Natural killer cell (primary cell): Measurements from ENCODE around the gene ZDHHC18. TPM values are rescaled to one million over a fixed set of nuclear protein-coding genes. Genes with fewer than 3 reads are reported as not detected.
A peak's percentile ranks its signal among the peaks of the same experiment; 100 is the strongest.

Source experiments
- ATAC-seq, 3 donors: fragments of 150-1000 bp in 2 of 3; fragments of 200-7000 bp in 1 of 3; cut with Tn5 transposase; 1 replicate in 1 of 3; 2 replicates in 2 of 3; pipeline ENCODE4 v1.10.0; 2021; ENCODE audit warnings: mild to moderate bottlenecking in 2 of 3, moderate library complexity in 2 of 3
- DNase-seq, 2 donors: peaks; one replicate each; pipeline versions ENCODE4 v3.0.0 to v3.0.0-alpha.2; 2013 to 2021; ENCODE audit warnings: mixed read lengths in 1 of 2
- H3K27ac ChIP-seq: one replicate; pipeline ENCODE4 v1.5.1; 2013; ENCODE audit warnings: mild to moderate bottlenecking, low read length
- H3K27me3 ChIP-seq: one replicate; pipeline ENCODE4 v1.6.1; 2013; ENCODE audit warnings: low read length; ENCODE audit not compliant: control insufficient read depth, insufficient read depth
- H3K36me3 ChIP-seq: one replicate; pipeline ENCODE4 v1.6.1; 2013; ENCODE audit warnings: low read length; ENCODE audit not compliant: control insufficient read depth, insufficient read depth
- H3K4me1 ChIP-seq: one replicate; pipeline ENCODE4 v1.6.1; 2013; ENCODE audit warnings: low read length; ENCODE audit not compliant: control insufficient read depth, insufficient read depth
- H3K4me3 ChIP-seq: one replicate; pipeline ENCODE4 v1.5.1; 2013; ENCODE audit warnings: low read length
- H3K9me3 ChIP-seq: one replicate; pipeline ENCODE4 v1.6.1; 2013; ENCODE audit warnings: low read length; ENCODE audit not compliant: control insufficient read depth, insufficient read depth
- H3K27ac Mint-ChIP-seq, 2 donors: one replicate each; pipeline ENCODE4 v1.8.0; 2022; ENCODE audit warnings: mild to moderate bottlenecking in 2 of 2, mixed read lengths in 2 of 2, moderate library complexity in 1 of 2
- H3K27me3 Mint-ChIP-seq, 2 donors: one replicate each; pipeline ENCODE4 v1.8.0; 2022; ENCODE audit warnings: low read depth in 2 of 2, mixed read lengths in 2 of 2
- H3K36me3 Mint-ChIP-seq: one replicate; pipeline ENCODE4 v1.8.0; 2022; ENCODE audit warnings: mixed read lengths
- H3K4me1 Mint-ChIP-seq, 2 donors: one replicate each; pipeline ENCODE4 v1.8.0; 2022; ENCODE audit warnings: mixed read lengths in 2 of 2
- H3K4me3 Mint-ChIP-seq: one replicate; pipeline ENCODE4 v1.8.0; 2022; ENCODE audit warnings: mild to moderate bottlenecking, moderate library complexity, mixed read lengths
- H3K9me3 Mint-ChIP-seq, 2 donors: one replicate each; pipeline ENCODE4 v1.8.0; 2022; ENCODE audit warnings: mixed read lengths in 2 of 2
- WGBS: methylation state at CpG from one replicate; pipeline ENCODE4 v1.1.7; 2013; ENCODE audit warnings: missing lambda C conversion rate; ENCODE audit not compliant: insufficient coverage; 5-methylcytosine and 5-hydroxymethylcytosine counted together
- intact Hi-C: fragments of 100-400 bp; cut with micrococcal nuclease; formaldehyde crosslinking; loops from one replicate; pipeline ENCODE4 v1.14.2; 2022
- total RNA-seq, 4 donors: library from RNA; stranded (reverse); fragments of 120-200 nt in 1 of 4; gene quantifications; one replicate each; pipeline versions ENCODE4 v1.2.3 to v1.2.4, GENCODE V29; 2013 to 2022
- TF ChIP-seq, protein P1 (sequence below): fragments of 200-600 bp; IDR thresholded peaks from one replicate; pipeline ENCODE4 v1.8.0; 2022; ENCODE audit warnings: antibody characterized with exemption

Gene ZDHHC18
- total RNA-seq, 3 donors from 2014 or later (not counting 1 experiment from before 2014, with no cell fraction given): 70.0 to 74.6 (median 72.3) TPM

DNA sequence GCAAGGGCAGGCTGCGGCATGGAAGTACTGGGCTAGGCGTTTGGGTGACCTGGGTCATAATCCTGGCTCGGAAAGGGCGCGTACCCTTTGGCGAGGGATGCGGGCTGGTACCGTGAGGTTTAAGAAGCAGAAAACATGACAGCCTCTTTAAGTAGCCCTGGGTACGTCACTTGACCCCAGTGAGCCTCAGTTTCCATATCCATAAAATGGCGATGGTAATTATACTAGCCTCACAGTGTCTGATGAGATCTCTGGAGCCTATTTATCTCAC lies 38.0 kb upstream of the ZDHHC18 start:
- no peaks in the 10 kb centered on the region for H3K9me3 ChIP-seq
- no peaks in the 10 kb centered on the region for H3K27me3 Mint-ChIP-seq
- ATAC-seq (no peak), DNase-seq (no peak)
- H3K9me3 Mint-ChIP-seq: no peaks in the 10 kb centered on the region
- peaks cover 5% of the 10 kb centered on the region for H3K36me3 ChIP-seq
- H3K27me3 ChIP-seq: no peaks in the 10 kb centered on the region
- H3K4me1 ChIP-seq: peaks cover 63% of the 10 kb centered on the region
- intact Hi-C loops: loop anchor here (2.0 to 10.0 kb wide), 2 partner anchors 44 to 414 kb away; partner anchors contain the start of gene ZNF683
- peak overlapping the region; percentile 79 for H3K4me3 ChIP-seq
- H3K36me3 Mint-ChIP-seq: peaks cover 5% of the 10 kb centered on the region
- peak overlapping the region; percentile 96 for H3K27ac ChIP-seq
- TF ChIP-seq, protein P1, sequence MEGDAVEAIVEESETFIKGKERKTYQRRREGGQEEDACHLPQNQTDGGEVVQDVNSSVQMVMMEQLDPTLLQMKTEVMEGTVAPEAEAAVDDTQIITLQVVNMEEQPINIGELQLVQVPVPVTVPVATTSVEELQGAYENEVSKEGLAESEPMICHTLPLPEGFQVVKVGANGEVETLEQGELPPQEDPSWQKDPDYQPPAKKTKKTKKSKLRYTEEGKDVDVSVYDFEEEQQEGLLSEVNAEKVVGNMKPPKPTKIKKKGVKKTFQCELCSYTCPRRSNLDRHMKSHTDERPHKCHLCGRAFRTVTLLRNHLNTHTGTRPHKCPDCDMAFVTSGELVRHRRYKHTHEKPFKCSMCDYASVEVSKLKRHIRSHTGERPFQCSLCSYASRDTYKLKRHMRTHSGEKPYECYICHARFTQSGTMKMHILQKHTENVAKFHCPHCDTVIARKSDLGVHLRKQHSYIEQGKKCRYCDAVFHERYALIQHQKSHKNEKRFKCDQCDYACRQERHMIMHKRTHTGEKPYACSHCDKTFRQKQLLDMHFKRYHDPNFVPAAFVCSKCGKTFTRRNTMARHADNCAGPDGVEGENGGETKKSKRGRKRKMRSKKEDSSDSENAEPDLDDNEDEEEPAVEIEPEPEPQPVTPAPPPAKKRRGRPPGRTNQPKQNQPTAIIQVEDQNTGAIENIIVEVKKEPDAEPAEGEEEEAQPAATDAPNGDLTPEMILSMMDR: no peak
- peak overlapping the region; percentile 100 for H3K27ac Mint-ChIP-seq
- H3K4me3 Mint-ChIP-seq: peak overlapping the region; percentile 100
- 2% methylated on average over 10 of the region's 10 CpGs for WGBS
- H3K4me1 Mint-ChIP-seq: peaks cover 72 to 84% of the 10 kb centered on the region in 2 donors

DNA sequence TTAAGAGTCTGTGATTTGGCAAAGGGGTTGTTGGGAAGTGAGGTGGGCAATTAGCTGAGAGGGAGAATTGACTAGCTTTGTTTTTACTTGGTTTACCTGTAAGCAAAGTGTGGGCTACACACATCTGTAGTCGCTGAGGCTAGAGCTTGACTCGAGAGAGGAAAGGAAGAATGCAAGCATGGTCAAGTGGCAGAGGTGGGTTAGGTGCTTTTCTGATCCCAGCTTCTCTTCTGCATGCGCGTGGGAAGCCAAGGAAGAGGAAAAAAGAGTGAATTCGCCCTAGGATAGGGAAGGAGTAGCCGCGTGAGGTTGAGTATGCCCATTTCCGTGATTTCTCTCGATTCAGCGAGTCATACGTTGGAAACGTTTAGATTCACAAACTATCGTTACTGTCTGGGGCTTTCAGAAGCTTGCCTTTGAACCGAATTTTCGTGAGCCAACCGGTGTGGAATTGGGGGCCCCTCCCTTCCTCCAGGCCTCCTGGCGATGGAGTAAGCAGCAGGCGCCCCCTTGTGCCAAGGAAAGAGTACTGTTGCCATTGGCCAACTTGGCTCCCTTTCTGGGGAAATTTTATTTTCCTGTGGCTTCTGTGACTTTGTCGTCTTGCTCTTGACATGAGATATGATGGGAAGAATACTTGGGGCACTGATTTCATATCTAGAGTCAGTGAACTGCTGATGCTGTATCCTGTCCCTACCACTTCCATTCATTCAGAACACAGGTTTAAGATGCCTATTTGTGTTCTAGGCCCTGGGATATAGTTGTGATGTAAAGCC lies 37.5 kb upstream of the ZDHHC18 start:
- Mint-ChIP-seq H3K27me3 (no peaks in the 10 kb centered on the region), H3K4me1 (peaks cover 72 to 79% of the 10 kb centered on the region in 2 donors), H3K4me3 (peak overlapping the region; percentile 100), H3K36me3 (peaks cover 11% of the 10 kb centered on the region), H3K27ac (peak overlapping the region; percentile 100), H3K9me3 (no peaks in the 10 kb centered on the region)
- peaks cover 60% of the 10 kb centered on the region for H3K4me1 ChIP-seq
- no peaks in the 10 kb centered on the region for H3K9me3 ChIP-seq
- peak overlapping the region; percentile 79 for H3K4me3 ChIP-seq
- TF ChIP-seq, protein P1: peak; percentile 92
- H3K27me3 ChIP-seq: no peaks in the 10 kb centered on the region
- ATAC-seq (peak; percentile 19 to 42 (median 21)), DNase-seq (peak; percentile 73 to 95)
- peak overlapping the region; percentile 96 for H3K27ac ChIP-seq
- intact Hi-C loops: loop anchor here (1.0 to 10.0 kb wide), 6 partner anchors 44 to 414 kb away; partner anchors contain the start of gene ZNF683
- WGBS: 0% methylated on average over 19 of the region's 19 CpGs
- peaks cover 3% of the 10 kb centered on the region for H3K36me3 ChIP-seq

DNA sequence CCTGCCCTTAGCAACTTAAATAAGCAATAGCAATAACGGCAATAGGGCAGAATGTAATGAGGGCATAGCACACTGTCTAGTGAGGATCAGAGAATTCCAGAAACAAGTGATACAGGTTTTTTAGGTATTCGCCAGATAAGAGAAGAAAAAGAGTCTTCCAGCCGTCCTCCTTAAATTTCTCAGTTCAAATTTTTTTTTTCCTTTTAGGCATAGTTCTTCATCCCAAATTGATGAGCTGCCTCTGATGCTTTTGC lies 36.9 kb upstream of the ZDHHC18 start:
- Histone ChIP-seq H3K27me3 (no peaks in the 10 kb centered on the region), H3K36me3 (peaks cover 7% of the 10 kb centered on the region), H3K4me1 (peaks cover 55% of the 10 kb centered on the region), H3K4me3 (no peak overlapping the region), H3K9me3 (no peaks in the 10 kb centered on the region), H3K27ac (peak overlapping the region; percentile 96)
- ATAC-seq (no peak), DNase-seq (no peak)
- peaks cover 70 to 74% of the 10 kb centered on the region in 2 donors for H3K4me1 Mint-ChIP-seq
- peak overlapping the region; percentile 100 for H3K27ac Mint-ChIP-seq
- TF ChIP-seq, protein P1: no peak
- intact Hi-C loops: loop anchor here (1.0 to 10.0 kb wide), 6 partner anchors 43 to 415 kb away; partner anchors contain the start of gene ZNF683
- 59% methylated on average over 3 of the region's 3 CpGs for WGBS
- H3K4me3 Mint-ChIP-seq: peak overlapping the region; percentile 100
- H3K9me3 Mint-ChIP-seq: no peaks in the 10 kb centered on the region
- peaks cover 16% of the 10 kb centered on the region for H3K36me3 Mint-ChIP-seq
- H3K27me3 Mint-ChIP-seq: no peaks in the 10 kb centered on the region
